CD1c-positive myeloid dendritic cell (primary cell): ENCODE results near the gene ARHGAP32.
"Not testable (repeated sequence)": the region's sequence is repeated elsewhere in the genome, so short reads cannot be mapped to it uniquely, and the experiment has no call there.

Experiments
- DNase-seq: peaks from one replicate; pipeline ENCODE4 v3.0.0-alpha.2; 2016; ENCODE audit errors: extremely low spot score

ARHGAP32 gene

GRCh38 chr11:128933481-128934178, 258.5 kb downstream of the ARHGAP32 start:
- DNase-seq, result no peak

GRCh38 chr11:128931668-128932067, 260.5 kb downstream of the ARHGAP32 start:
- DNase-seq, result no peak

- DNase-seq, result no peak
Observed at GRCh38 chr11:128931066-128931465, 261.1 kb downstream of the ARHGAP32 start.

- DNase-seq, result no peak
Observed at GRCh38 chr11:128929991-128930390, 262.1 kb downstream of the ARHGAP32 start.

GRCh38 chr11:128929468-128929867, 262.7 kb downstream of the ARHGAP32 start:
- no peak for DNase-seq

DNA sequence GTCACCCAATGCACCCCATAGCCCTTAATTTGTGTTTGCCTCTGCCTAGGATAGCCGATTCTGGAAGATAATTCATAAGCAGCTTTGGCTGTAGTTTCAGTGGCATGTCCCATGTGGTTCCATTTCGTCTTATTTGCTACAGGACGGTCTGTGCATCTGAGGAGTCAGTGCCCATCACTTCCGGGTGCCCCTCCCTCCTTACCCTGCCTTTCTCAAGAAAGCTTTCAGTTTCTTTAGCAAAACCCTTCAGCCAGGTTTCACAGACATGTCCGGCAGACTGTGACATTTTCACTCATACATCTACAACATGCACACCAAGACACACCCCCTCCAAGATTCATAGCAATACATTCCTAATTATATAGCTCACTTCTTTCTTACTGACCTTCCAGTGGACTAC, 263.7 kb downstream of the ARHGAP32 start:
- no peak for DNase-seq

DNA sequence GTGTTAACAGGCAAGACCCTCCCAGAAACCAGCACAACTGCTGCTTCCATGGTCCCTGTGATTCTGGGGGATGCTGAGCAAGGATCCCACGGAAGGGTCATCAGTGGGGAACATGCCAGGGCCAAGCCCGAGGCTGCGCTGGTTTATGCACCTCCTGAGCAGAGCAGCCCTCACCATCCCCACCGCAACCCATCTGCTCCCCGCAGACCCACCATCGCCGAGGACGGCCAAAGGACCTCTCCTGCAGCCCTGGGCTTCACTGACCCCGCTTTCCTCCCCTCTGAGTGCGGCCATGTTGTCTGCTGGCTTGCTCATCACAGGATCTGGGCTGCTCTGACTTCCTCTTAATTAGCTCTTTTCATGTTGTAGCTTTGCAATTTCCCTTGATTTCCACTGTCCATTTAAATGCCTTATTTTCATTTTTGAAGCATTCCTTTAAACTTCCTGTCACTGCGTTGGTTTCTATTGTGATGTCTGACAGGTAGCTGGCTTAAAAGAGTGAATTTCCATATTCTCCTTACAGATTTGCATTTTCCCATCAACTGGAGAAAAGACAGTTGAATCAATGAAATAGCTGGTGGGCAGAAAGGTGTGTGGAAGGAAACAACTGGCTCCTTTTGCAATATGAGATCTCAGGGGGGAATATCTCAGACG, 264.3 kb downstream of the ARHGAP32 start:
- no peak for DNase-seq

DNA sequence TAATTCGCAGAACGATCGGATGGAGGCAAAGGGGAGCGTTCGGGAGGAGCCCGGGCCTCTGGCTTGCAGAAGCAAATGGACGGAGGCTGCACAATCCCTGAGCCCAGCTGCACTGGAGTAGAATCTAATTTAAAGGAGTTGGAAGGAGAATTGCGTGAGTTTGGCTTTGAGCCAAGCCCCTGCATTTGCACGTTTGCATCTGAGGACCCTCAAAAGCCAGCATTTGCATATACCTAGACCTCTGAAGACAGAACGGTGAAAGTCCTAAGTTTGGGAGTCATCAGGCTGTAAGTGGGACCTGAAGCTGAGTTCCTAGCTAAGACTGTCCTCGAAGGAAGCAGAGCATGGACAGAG, 265.0 kb downstream of the ARHGAP32 start:
- DNase-seq, result no peak

- DNase-seq, result no peak
Observed at GRCh38 chr11:128926437-128927107, 265.6 kb downstream of the ARHGAP32 start.

DNA sequence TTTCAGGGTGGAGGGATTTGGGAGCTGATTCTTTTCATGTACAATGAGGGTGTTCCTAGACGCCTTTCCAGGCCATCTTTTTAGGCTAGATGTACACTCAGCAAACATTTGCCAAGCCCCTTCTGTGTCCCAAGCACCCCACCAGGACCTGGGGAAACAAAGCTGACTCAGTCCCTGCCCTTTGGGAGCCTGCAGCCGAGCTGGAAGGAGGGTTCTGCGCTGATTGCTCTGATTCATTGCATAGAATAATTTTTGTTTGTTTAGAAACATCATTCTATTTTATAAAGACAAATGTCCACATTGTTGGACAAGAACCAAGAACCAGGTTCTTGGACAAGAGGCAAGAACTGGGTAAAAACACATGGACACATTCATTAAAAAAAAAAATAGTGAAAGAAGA, 266.1 kb downstream of the ARHGAP32 start:
- DNase-seq, result no peak

DNA sequence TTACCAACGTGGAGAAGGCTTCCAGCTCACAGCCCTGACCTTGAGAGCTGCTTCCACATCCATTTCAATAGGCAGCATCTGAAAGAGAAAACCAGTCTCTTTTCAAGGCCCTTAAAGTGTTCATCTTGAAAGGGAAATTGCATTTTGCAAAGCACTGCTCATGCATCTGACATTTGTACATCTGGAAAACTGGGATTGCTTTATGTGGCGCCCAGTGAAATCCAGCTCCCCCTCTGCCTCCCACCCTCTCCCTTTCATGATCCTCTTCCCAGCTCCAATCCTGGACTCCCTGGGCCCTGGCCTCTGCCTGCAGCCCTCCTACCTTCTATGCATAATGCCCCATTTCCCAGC, 266.9 kb downstream of the ARHGAP32 start:
- no peak for DNase-seq

DNA sequence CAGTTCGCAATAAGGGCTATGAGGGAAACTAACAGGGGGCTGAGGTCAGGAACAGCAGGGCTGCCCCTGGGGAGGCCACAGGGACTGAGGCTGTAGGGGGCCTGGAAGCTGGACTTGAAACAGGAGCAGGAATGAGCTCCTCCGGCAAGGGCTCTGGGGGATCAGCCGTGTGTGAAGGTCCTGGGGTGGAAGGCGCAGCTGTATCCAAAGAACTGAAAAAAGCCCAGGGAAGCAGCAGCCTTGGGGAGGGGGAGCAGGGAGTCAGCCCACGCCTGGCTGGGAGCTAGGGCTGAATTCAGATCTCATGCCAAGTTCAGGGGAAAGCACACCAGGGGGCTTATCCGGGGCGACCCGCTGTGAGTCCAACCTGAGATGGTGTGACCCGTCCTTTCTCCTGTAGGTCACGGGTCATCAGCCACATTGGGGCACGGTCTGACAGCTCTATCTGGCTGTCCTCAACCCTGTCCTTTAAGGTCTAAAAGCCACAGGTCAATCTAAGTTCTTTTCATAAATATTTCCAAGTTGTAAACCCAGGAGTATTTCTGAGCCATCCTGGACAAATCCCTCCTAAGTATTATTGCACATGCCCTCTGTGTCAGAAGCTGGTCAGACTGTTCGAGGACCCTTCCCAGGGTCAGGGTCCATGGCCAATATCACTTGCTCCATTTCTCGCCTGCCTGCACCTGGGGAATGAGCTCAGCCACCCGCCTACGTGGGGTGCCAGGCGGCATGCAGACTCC, 267.4 kb downstream of the ARHGAP32 start:
- DNase-seq, result no peak

DNA sequence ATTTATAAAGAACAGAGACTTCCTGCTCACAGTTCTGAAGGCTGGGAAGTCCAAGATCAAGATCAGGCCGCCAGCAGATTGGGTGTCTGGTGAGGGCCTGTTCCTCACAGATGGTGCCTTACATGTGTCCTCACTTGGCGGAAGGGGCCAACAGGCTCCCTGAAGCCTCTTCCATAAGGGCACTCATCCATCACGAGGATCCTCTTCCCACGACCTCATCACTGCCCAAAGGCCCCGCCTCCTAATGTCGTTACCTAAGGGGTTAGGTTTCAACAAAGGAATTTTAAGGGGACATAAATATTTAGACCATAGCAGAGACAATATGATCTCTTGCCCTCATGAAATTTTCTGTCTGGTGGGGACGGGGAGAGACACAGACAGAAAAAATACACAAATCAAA, 268.0 kb downstream of the ARHGAP32 start:
- no peak for DNase-seq

DNA sequence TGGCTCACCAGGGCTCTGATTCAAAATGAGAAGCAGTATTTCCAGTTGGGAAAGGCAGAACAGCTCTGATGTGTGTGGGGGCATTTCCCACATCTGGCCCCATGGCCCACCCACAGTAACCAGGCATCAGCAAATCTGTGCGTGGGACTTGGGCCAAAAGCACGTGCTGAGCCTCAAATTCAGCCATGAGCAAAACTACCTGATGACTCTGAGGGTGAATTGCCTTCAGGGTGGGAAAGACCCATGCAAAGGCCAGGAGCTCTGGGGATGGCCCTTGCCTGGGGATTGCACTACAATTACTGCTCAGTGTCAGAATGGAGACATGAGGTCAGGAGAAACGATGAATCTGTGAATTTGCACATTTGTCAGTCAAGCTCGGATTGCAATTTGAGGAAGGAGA, 270.3 kb downstream of the ARHGAP32 start:
- no peak for DNase-seq

- no peak for DNase-seq
Observed at GRCh38 chr11:128920666-128921065, 271.5 kb downstream of the ARHGAP32 start.

- DNase-seq, result not testable (repeated sequence)
Observed at GRCh38 chr11:128919635-128920034, 272.5 kb downstream of the ARHGAP32 start.

DNA sequence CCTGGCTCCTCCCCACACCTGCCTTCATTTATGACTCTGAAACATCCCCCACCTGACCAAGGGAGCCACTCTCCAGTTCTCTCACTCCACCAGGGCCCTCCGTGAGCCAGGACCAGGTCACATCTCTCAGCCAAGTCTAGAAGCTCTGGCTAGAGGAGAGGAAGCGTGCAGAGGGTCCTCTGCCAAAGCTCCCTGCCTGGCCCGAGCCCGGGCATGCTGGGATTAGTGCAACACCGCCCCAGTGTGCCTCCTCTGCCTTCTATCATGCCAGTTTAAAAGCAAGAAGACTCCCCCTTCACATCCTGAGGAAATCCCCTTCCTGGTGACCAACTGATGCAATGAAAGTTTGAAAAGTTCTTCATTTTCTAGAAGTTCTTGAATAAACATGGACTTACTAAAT, 272.9 kb downstream of the ARHGAP32 start:
- DNase-seq, result peak; percentile 13

GRCh38 chr11:128917144-128917724, 274.9 kb downstream of the ARHGAP32 start:
- no peak for DNase-seq

DNA sequence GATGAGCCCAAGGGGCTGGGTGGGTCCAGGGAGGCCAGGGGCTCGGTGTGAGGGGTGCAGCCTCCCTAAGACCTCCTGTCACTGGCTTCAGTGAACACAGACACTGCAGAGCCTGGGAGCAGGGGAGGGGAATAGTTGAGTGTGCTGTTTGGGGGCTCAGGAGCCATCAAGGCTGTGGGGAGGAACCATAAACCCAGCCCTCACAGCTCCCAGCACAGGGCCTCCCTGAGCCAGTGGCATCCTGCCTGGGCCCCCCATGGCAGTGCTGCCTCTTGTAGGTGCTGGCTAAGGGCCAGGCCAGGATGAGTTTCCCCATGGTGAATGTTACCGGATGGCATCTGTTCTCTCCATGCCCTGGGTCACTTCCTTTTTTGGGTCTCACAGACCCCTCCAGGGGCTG, 275.4 kb downstream of the ARHGAP32 start:
- DNase-seq, result no peak

DNA sequence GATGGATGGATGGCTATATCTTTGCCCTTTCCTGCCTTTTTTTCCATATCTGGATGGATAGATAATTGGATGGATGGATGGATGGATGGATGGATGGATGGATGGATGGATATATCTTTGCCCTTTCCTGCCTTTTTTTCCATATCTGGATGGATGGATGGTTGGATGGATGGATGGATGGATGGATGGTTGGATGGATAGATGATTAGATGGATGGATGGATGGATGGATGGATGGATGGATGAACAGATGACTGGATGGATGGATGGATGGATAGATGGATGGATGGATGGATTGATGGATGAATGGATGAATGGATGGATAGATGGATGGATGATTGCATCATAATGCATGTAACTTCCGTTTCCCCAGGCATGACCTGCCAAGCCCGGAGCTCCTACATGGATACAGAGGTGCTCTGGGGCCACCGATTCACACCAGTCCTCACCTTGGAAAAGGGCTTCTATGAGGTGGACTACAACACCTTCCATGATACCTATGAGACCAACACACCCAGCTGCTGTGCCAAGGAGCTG, 276.0 kb downstream of the ARHGAP32 start:
- no peak for DNase-seq

DNA sequence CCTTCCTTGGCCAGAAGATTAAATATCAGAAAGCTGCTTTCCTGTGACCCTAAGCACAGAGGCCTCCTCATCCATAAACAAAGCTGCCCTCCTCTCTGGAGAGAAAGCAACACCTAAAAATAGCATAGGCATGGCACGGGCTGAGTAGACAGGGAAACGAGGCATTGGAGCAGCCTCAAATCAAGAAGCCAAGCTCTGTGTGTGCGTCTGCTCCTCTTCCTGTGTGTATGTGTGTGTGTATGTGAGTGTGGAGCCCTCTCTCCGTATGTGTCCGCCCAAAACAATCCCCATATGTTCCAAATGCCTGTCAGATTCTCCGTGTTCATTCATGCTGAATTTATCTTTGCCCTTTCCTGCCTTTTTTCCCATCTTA, 277.0 kb downstream of the ARHGAP32 start:
- DNase-seq, result no peak
